HG03354 (cell line): ENCODE data around the gene SUCO.
"Not testable (repeated sequence)": the region's sequence is repeated elsewhere in the genome, so short reads cannot be mapped to it uniquely, and the experiment has no call there.

Experiments
- ATAC-seq: cut with Tn5 transposase; IDR thresholded peaks from one replicate; pipeline ENCODE4 v1.9.1; 2021; ENCODE audit warnings: mild to moderate bottlenecking; ENCODE audit not compliant: unreplicated experiment, poor library complexity, severe bottlenecking

SUCO gene

DNA sequence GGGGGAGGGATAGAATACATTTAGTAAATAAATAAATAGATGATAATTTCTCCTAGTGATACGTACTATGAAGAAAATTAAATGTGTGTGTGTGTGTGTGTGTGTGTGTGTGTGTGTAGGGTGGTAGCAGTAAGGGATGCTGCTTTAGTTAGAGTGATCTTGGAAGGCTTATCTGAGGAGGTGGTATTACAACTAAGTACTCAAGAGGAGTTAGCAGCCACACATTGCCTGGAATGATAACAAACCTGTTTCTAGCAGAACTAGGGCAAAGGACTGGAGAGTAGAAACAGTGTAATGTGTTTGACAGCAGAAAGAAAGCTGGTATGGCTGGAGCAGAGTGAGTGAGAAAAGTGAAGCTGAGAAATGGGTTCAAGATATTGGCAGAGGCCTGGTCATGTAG lies 67.7 kb downstream of the SUCO start:
- ATAC-seq, result no peak

DNA sequence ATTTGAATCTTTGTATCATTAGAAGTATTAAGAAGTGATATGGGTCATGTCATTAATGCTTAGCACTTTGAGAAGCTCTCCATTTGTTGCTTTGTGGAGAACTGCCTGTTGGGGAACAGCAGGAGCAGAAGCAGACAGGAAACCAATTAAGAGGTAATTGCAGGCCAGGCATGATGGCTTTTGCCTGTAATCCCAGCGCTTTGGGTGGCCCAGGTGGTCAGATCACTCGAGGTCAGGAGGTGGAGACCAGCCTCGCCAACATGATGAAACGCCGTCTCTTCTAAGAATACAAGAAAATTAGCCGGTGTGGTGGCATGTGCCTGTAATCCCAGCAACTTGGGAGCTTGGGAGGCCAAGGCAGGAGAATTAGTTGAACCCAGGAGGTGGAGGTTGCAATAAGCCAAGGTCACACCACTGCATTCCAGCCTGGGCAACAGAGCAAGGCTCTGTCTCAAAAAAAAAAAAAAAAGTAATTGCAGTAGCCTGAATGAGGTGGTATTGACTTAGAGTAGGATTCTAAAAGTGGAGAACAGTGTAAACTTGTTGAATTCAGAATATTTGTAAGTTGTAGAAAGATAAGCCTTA lies 68.2 kb downstream of the SUCO start:
- no peak for ATAC-seq

DNA sequence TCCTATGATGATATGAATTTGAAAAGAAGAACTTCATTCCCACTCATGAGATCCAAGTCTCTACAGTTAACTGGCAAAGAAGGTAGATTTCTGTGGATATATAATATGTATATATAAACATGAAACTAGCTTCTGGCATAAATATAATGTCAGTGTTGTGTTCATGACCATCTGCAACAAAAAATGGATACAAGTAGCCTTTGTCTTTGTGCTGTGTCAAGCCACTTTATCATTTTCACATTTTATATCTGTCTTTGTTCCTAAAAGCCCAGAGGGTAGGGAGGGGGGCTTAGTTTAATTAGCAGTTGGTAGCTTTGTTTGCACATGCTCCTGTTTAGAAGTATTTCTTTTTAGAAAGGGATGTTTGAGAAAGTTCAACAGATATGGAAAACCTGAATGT lies 69.8 kb downstream of the SUCO start:
- no peak for ATAC-seq

DNA sequence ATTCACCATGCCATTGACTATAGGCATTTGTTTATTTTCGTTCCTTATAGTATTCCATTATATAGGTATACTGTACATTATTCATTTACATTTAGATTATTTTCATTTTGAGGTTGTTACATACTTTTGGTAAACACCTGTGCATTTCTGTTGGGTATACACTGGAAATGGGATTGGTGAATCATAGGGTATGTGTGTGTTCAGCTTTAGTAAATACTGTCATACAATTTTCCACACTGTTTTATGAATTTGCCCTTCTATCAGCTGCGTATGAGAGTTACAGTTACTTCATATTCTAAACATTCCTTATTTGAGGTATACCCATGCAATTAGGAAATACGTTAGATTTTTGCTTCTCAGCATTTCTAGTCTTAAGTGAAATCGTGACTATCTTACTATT lies 70.9 kb downstream of the SUCO start:
- no peak for ATAC-seq

DNA sequence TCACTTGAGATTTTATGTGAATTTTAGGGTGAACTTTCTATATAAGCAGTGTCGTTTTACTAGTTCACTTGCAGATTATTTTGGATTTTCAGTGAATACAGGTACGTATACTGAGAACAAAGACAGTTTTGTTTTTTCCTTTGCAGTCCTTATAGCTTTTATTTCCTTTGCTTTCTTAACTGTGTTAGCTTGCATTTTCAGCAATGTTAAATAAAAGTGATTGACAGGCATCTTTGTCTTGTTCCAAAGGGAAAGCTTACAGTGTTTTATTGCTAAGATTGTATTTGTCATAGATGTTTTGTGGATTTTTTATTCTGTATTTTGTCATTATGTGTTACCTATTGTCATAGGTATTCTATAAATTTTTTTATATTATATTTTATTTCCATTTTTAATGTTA lies 72.7 kb downstream of the SUCO start:
- ATAC-seq, result no peak

DNA sequence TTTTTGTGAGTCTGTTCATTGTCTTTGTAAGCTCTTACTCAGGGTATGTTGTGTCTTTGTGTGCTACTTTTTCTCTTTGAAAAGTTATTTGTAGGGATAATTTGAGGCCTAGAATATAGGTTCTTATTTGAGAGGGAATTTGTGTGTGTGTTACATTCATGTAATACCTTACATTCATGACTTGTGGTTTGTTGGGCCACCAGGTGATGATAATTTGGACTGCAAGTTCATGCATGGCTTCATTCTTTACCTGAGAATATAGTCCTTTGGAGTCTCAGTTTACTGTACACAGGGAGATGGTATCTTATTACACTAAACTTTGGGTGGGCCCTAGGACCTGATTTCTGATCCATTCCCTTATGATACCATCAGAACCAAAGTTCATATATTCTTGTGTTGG lies 74.2 kb downstream of the SUCO start:
- ATAC-seq, result no peak

DNA sequence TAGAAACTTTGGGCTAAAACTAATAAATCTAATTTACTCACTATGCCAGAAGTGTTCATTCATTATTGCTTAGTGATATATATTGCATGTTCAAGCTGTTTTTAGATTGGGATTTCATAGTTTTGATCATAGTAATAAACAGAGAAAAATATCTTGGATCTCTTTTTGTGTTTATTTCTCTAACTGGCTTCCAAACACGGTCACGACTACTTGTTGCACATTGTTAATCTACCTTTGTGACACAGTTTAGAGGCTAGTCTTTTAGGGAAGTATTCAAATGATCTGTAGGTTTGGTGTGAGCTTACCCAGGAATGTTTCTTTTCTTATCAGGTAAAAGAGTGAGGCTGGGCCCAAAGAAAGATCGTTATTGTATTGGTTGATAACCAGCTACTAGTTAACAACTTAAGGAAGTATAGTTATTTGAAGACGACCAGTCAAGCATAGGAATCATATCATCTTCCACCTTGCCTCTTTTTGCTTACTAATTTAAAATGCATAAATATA lies 75.2 kb downstream of the SUCO start:
- ATAC-seq, result no peak

DNA sequence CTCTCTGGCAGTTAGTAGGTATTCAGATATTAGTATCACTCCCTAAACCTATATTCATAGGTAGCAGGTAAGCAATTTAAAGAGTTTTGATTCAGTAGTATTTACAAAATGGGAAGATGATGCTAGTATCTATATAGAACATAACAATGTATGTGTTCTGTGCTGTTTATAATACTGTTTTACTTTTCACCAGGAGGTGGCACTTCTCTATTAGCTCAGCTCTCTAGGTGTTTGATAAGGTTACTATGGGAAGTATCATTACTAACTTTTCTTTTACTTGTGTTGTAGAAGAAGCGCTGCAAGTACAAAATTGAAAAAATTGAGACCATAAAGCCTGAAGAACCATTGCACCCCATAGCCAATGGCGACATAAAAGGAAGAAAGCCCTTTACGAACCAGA lies 76.6 kb downstream of the SUCO start:
- no peak for ATAC-seq

DNA sequence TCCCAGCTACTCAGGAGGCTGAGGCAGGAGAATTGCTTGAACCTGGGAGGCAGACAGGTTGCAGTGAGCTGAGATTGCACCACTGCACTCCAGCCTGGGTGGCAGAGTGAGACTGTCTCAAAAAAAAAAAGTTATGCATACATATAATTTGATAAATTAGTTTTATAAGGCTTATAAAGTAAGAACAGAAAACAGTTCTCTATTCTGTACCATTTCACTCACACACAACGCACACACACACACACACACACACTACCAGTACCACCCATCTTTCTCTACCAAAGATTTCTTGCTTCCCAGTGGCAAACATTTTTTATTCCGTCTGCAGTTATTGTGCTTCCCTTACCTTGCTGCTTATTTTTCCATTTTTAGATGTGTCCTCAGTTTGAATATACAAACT lies 79.5 kb downstream of the SUCO start:
- no peak for ATAC-seq

DNA sequence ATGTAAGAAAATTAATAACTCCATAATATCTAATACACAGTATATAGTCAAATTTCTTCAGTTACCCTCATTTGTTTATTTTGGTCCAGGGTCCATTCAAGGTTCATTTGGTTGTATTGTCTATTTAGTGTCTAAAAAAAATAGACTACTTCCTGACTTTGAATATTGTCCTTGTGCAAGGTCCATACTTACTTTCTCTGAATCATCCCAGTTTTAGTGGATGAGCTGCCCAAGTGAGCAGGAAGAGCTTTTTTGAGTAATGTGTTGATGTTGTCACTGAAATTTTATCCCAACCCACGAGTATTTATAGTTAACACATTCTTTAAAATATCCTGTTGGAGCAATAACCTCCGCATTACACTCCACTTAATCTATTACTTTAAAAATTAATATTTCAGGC lies 80.3 kb downstream of the SUCO start:
- ATAC-seq, result no peak

DNA sequence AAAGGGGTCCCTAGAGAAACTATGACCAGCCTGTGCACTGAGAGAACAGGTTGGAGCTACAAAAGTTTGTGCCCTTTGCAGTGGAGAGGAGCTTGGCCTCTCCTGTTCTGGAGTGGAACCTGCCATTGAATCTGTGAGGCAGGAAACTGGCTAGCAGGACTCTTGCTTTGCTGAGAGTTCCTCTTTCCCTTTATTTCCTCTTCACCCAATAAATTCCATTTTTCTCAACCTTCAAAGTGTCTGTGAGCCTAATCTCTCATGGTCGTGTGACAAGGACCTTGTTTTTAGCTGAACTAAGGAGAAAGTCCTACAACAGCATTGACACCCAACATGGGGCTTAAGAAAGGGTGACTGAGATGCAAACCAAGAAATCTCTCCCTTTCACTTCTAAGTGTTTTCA lies 83.2 kb downstream of the SUCO start:
- ATAC-seq, result no peak

DNA sequence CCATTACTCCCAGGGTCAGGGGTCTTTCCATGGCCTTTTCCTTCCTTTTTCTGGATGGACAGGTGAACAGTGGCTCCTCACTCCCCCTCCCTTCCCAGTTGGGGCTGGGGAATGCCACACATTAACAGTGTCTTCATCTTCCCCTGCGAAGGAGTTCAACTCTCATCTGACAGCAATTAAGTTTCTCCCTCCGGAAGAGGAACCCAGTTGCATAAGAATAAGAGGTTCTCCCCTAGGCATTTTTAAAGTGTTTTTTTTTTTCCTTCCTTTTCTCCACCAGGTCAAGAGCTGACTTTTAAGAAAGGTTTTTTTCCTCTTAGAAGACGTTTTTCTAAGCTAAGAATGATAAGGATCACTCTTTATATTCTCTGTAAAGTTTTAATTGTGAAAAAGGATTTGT lies 83.7 kb downstream of the SUCO start:
- ATAC-seq, result no peak

DNA sequence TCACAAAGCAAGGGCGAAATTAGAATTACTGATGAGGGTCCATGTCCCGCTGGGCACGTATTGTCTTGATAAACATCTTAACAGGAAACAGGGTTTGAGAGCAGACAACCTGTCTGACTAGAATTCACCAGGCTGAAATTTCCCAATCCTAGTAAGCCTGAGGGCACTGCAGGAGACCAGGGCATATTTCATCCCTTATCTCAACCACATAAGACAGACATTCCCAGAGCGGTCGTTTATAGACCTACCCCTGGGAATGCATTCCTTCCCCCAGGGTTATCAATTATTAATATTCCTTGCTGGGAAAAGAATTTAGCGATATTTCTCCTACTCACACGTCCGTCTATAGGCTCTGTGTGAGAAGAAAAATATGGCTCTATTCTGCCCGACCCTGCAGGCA lies 87.7 kb downstream of the SUCO start:
- ATAC-seq, result not testable (repeated sequence)

DNA sequence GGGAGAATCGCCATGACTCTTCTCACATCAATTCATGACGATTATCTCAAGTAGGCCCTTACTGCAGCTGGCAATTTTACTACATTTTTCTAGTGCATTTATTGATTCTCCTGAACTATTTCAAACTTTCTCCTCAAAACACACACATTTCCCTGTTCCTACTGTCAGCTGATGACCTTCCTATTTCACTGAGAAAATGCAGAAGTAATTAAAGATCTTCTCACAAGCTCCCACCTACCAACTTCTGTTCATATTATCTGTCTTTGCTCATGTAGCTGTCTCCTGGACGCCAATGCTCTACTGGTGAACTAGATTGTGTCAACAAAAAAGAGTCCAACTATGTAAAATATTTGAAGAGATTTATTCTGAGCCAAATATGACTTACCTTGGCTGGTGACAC lies 89.6 kb downstream of the SUCO start:
- ATAC-seq, result no peak

DNA sequence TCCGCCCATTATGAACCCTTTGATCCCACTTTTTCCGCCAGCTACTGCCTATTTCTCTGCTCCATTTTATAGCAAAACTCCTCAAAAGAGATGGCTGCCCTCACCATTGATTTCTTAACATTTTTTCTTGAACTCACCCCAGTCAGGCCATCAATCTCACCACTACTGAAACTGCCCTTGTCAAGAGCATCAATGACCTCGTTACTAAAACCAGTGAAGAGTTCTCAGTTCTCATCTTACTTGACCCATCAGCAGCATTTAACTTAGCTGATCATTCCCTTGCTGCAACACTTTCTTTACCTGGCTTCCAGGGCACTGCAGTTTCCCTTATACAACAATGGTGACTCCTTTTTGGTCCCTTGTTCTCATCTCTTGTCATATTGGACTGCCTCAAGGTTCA lies 90.8 kb downstream of the SUCO start:
- no peak for ATAC-seq

DNA sequence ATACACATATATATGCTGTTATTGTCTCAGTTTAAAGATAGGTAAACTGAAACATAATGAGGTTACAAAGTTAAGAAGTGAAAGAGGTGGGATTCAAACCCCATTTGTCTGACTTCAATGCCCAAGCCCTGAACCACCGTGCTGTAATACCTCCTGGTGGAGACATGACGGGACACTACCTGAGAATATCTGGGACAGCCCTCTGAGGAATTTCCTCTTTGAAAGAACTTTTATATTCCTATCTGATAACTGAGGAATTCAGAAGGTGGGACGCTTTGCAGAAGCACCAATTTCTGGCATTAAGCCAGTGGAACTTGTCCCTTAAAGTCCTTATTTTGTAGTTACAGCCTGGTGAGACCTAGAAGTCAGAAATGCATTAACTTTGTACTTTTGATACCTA lies 93.9 kb downstream of the SUCO start:
- no peak for ATAC-seq

DNA sequence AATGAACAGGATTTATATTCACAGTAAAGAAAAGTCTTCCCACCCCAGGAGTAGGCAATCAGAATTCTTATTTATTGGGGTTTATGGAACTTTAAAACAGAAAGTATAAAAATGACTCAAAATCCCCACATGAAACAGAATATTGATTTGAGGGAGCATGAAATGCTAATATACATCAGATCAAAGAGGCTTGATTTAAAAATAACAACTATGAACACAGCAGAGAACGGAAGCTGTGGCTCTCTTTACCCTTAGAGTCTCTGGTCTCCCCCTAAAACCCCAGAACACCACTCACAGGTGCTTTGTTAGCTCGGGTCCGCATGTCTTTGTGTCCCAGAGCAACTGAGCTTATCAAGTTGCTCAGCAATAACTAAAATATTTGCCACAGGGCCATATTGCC lies 94.8 kb downstream of the SUCO start:
- no peak for ATAC-seq

DNA sequence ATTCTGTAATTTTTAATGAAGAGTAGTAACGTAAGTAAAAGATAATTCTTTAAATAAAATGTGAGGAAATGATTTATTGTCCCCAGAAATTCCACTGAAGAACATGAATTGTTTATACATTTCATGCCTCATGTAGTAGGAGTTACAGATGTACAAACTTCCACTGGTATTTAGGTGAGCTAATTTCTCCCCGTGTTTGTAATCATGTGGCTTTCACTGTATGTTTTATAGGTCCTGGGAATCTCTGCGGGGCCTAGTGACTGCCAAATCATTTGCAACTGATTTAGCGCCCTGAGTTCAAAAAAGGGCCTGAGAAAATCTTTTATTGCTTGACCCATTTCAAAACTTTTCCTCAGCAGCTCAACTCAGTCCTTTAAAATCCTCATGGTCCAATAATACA lies 95.5 kb downstream of the SUCO start:
- ATAC-seq, result no peak

DNA sequence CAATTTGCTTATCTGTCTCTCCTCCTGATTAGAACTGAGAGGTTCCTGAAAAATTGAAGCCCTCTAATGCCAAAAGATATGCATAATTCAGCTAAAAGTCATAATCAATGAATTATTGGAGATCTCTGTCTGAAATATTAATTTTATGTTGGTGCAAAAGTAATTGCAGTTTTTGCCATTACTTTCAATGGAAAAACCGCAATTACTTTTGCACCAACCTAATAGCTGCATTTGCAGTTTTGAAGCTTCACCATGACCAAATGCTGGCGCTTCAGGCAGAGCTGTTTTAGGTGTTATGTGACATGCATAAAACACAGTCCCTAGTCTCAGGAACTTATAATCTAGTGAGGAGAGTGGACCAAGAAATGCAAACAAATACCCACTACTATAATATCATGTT lies 96.2 kb downstream of the SUCO start:
- ATAC-seq, result no peak

DNA sequence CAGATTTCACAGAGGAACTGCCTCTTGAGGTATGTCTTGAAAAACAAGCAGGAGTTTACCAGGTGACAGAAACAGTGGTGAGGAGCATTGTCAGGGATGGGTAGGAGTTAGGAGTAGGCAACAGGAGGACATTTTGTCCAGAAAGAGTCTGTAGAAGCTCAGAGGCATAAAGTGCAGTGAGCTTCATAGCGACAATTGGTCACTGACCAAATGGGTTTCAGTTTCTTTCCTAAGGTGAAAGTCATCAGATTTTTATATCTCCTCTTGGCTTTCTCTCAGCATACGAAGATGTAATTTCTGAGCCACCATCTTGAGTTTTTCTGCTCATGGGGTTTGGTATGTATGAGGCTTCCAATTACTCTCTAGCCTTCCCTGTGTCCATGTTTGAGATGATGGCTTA lies 96.7 kb downstream of the SUCO start:
- ATAC-seq, result no peak

DNA sequence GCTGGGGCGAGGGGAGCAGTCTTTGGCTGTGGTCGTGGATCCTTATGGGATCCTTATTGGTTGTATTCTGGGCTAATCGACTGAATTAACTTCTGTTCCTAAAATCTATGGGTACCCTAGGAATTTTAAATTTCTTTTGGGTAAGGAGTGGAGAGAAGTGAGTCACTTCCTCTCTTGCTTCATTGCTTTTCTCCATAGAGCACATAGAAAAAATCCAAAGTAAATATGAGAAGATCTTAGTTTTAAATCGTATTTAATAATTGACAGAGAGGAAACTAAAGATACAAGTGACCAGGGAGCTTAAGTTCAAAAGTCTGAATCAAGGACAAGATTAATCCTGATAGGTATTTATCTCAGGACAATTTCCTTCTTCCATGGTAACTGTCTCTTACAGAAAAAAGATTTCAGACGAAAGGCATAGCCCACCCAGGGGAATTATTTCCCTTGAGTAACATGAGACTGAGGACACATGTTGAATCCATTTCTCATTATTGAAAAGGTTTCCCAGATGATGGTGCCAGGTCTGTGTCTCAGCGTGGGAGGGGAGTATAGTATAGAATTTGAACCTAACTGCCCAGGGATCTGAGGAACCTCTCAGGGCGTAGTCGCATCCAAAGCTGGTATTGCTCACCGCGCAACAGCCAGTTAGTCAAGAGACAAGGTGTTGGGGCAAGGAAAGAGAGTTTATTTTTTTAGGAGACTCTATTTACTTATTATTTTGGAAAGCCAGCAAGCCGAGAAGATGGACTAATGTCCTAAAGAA lies 97.3 kb downstream of the SUCO start:
- no peak for ATAC-seq

DNA sequence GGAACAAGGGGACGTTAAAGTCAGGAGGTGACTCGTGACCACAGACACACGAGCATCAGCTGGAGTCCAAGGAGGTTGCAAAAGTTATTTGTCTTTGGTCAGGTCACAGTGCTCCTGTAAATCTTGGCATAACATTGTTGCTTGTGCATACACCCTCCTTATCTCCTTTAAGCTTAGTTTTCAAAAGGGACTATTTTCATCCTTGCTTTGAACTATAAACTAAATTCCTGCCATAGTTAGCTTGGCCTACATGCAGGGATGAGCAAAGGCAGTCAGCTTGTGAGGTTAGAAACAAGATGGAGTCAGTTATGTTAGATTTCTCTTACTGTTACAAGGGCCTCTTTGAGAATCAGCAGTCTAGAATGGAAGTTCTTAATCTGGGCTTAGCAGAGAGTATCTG lies 97.9 kb downstream of the SUCO start:
- ATAC-seq, result no peak
